ENCODE data around the gene PAFAH1B2. TPM values are rescaled to one million over a fixed set of nuclear protein-coding genes. Genes with fewer than 3 reads are reported as not detected.

Gene PAFAH1B2
- total and polyA plus RNA-seq, 2 experiments from 2014 or later = 87.5 to 148 TPM

- Histone ChIP-seq H3F3A (replicated peaks; ENCODE audit: low read depth) (peaks cover 5% of the 10 kb centered on the region; the same call in 1 of the 2 replicates), H3K27ac (ENCODE audit: low read depth) (peak overlapping the region; percentile 56; the same call in 1 of the 2 replicates), H3K27me3 (ENCODE audit: insufficient read depth) (no peaks in the 10 kb centered on the region), H4K20me1 (replicated peaks; ENCODE audit: insufficient read depth) (peaks cover 55% of the 10 kb centered on the region), H3K4me1 (ENCODE audit: insufficient read depth) (no peaks in the 10 kb centered on the region), H3K4me3 (no peak overlapping the region), H3K79me2 (replicated peaks; ENCODE audit: insufficient read depth) (peaks cover 74% of the 10 kb centered on the region), H3K4me2 (no peak overlapping the region), H3K9me2 (ENCODE audit: insufficient read depth) (no peaks in the 10 kb centered on the region), H2AFZ (no peak overlapping the region), H3K36me3 (ENCODE audit: insufficient read depth) (peaks cover 60% of the 10 kb centered on the region)
- ATAC-seq (no peak), DNase-seq (ENCODE audit: low spot score) (no peak)
- Mint-ChIP-seq H3K4me3 (no peak overlapping the region), H3K9me3 (no peaks in the 10 kb centered on the region; the same call in 2 of the 3 replicates), H3K4me1 (no peaks in the 10 kb centered on the region), H3K36me3 (ENCODE audit: low read depth) (peaks cover 75% of the 10 kb centered on the region), H3K27ac (no peak overlapping the region), H3K27me3 (ENCODE audit: insufficient read depth, low read depth, poor library complexity) (no peaks in the 10 kb centered on the region)
- TF ChIP-seq CREB1 (CRISPR knock-in tag; IDR thresholded peaks at IDR 0.05; ENCODE audit: low read depth) (no peak), POLR2AphosphoS5 (IDR thresholded peaks at IDR 0.05; ENCODE audit: low read depth) (no peak), ZNF462 (CRISPR knock-in tag; IDR thresholded peaks at IDR 0.05) (no peak), REST (IDR thresholded peaks at IDR 0.05; ENCODE audit: unreplicated experiment) (no peak), EZH2phosphoT487 (IDR thresholded peaks at IDR 0.05; ENCODE audit: unreplicated experiment) (no peak), ZNF331 (CRISPR knock-in tag; IDR thresholded peaks at IDR 0.05; ENCODE audit: low read depth) (no peak), JUNB (IDR thresholded peaks at IDR 0.05; ENCODE audit: unreplicated experiment) (no peak), EZH2 (IDR thresholded peaks at IDR 0.05; ENCODE audit: low read depth, unreplicated experiment) (no peak)
- TF ChIP-seq, protein P1, sequence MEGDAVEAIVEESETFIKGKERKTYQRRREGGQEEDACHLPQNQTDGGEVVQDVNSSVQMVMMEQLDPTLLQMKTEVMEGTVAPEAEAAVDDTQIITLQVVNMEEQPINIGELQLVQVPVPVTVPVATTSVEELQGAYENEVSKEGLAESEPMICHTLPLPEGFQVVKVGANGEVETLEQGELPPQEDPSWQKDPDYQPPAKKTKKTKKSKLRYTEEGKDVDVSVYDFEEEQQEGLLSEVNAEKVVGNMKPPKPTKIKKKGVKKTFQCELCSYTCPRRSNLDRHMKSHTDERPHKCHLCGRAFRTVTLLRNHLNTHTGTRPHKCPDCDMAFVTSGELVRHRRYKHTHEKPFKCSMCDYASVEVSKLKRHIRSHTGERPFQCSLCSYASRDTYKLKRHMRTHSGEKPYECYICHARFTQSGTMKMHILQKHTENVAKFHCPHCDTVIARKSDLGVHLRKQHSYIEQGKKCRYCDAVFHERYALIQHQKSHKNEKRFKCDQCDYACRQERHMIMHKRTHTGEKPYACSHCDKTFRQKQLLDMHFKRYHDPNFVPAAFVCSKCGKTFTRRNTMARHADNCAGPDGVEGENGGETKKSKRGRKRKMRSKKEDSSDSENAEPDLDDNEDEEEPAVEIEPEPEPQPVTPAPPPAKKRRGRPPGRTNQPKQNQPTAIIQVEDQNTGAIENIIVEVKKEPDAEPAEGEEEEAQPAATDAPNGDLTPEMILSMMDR (conservative IDR thresholded peaks at IDR 0.05; ENCODE audit: low read depth in 2 of 2) = no peak
Observed at GRCh38 chr11:117159892-117160291, 15.8 kb downstream of the PAFAH1B2 start.

Data from GM23338 (cell line).